HEK293 (cell line): ENCODE results near the gene FBXL7.

Experiments
- CTCF ChIA-PET: fragments of 350-600 bp; formaldehyde crosslinking; extraction: SDS; loops from one replicate; lab custom pipeline; 2021; ENCODE audit warnings: antibody characterized with exemption; lab: Yijun Ruan, JAX
- POLR2A ChIA-PET: fragments of 300-600 bp; formaldehyde crosslinking; extraction: SDS; loops from one replicate; lab custom pipeline; 2020; ENCODE audit warnings: antibody characterized with exemption, inconsistent platforms; lab: Yijun Ruan, JAX
- H3K27ac ChIP-seq: fragments of 200-500 bp; sonication (Bioruptor generic); 2 replicates; pipeline ENCODE4 v1.5.1; 2014; ENCODE audit warnings: low read depth, low read length, control low read depth, inconsistent platforms; ENCODE audit errors: extremely low read depth
- H3K36me3 ChIP-seq, 2 experiments: fragments of 200-500 bp in 1 of 2; sonication (Bioruptor generic) in 1 of 2; 1 replicate in 1 of 2; 2 replicates in 1 of 2; pipeline ENCODE4 v1.5.1; 2014 to 2017; ENCODE audit warnings: inconsistent platforms in 2 of 2, low read length in 2 of 2; ENCODE audit not compliant: control insufficient read depth in 2 of 2, insufficient read depth in 1 of 2
- H3K4me1 ChIP-seq: fragments of 200-500 bp; sonication (Bioruptor generic); 2 replicates; pipeline ENCODE4 v1.5.1; 2014; ENCODE audit warnings: mild to moderate bottlenecking, low read length, inconsistent platforms; ENCODE audit not compliant: control insufficient read depth, insufficient read depth
- H3K4me3 ChIP-seq: 2 replicates; pipeline ENCODE4 v1.5.1; 2011; ENCODE audit warnings: low read depth, mild to moderate bottlenecking, control low read depth, low read length, moderate library complexity
- H3K9me3 ChIP-seq: fragments of 200-500 bp; sonication (Bioruptor generic); 2 replicates; pipeline ENCODE4 v1.5.1; 2014; ENCODE audit warnings: low read depth, low read length, inconsistent platforms; ENCODE audit not compliant: control insufficient read depth, insufficient read depth
- KLF10 ChIP-seq: fragments of 450-650 bp; IDR thresholded peaks from 2 replicates; pipeline ENCODE4 v1.5.1; 2018; ENCODE audit warnings: missing biosample characterization, mild to moderate bottlenecking, missing genetic modification characterization
- OSR2 ChIP-seq: fragments of 450-650 bp; formaldehyde crosslinking; IDR thresholded peaks from 2 replicates; pipeline ENCODE4 v1.5.1; 2016; ENCODE audit warnings: missing biosample characterization, missing genetic modification characterization
- SP2 ChIP-seq: fragments of 450-650 bp; formaldehyde crosslinking; IDR thresholded peaks from 2 replicates; pipeline ENCODE4 v1.5.1; 2016; ENCODE audit warnings: missing biosample characterization, missing genetic modification characterization
- ZBTB20 ChIP-seq: fragments of 450-650 bp; formaldehyde crosslinking; IDR thresholded peaks from 2 replicates; pipeline ENCODE4 v1.5.1; 2016; ENCODE audit warnings: missing biosample characterization, missing genetic modification characterization
- ZNF133 ChIP-seq: fragments of 450-650 bp; formaldehyde crosslinking; IDR thresholded peaks from 2 replicates; pipeline ENCODE4 v1.5.1; 2016; ENCODE audit warnings: missing biosample characterization, missing genetic modification characterization
- ZNF16 ChIP-seq: fragments of 450-650 bp; formaldehyde crosslinking; IDR thresholded peaks from 2 replicates; pipeline ENCODE4 v1.5.1; 2016; ENCODE audit warnings: low read depth, missing biosample characterization, missing genetic modification characterization
- ZNF19 ChIP-seq: fragments of 450-650 bp; formaldehyde crosslinking; IDR thresholded peaks from 2 replicates; pipeline ENCODE4; 2016; ENCODE audit warnings: missing biosample characterization, missing genetic modification characterization, low read depth
- ZNF211 ChIP-seq: fragments of 450-650 bp; formaldehyde crosslinking; IDR thresholded peaks from 2 replicates; pipeline ENCODE4 v1.5.1; 2016; ENCODE audit warnings: low read depth, missing biosample characterization, missing genetic modification characterization
- ZNF423 ChIP-seq: fragments of 450-650 bp; formaldehyde crosslinking; IDR thresholded peaks from 2 replicates; pipeline ENCODE4 v1.5.1; 2016; ENCODE audit warnings: missing biosample characterization, missing genetic modification characterization
- ZNF48 ChIP-seq: fragments of 450-650 bp; formaldehyde crosslinking; IDR thresholded peaks from 2 replicates; pipeline ENCODE4 v1.5.1; 2016; ENCODE audit warnings: missing biosample characterization, missing genetic modification characterization
- ZNF514 ChIP-seq: fragments of 450-650 bp; formaldehyde crosslinking; IDR thresholded peaks from 2 replicates; pipeline ENCODE4 v1.5.1; 2016; ENCODE audit warnings: missing biosample characterization, missing genetic modification characterization
- ZNF549 ChIP-seq: fragments of 450-650 bp; IDR thresholded peaks from 2 replicates; pipeline ENCODE4 v1.5.1; 2018; ENCODE audit warnings: missing biosample characterization, missing genetic modification characterization, mild to moderate bottlenecking, inconsistent platforms, moderate library complexity
- ZNF585B ChIP-seq: fragments of 450-650 bp; formaldehyde crosslinking; IDR thresholded peaks from 2 replicates; pipeline ENCODE4 v1.5.1; 2016; ENCODE audit warnings: missing biosample characterization, missing genetic modification characterization
- ZNF707 ChIP-seq: fragments of 450-650 bp; formaldehyde crosslinking; IDR thresholded peaks from 2 replicates; pipeline ENCODE4 v1.5.1; 2016; ENCODE audit warnings: missing biosample characterization, missing genetic modification characterization
- ZNF792 ChIP-seq: fragments of 450-650 bp; formaldehyde crosslinking; IDR thresholded peaks from 2 replicates; pipeline ENCODE4 v1.5.1; 2016; ENCODE audit warnings: missing biosample characterization, missing genetic modification characterization
- TF ChIP-seq, protein P1 (sequence below): fragments of 450-650 bp; formaldehyde crosslinking; IDR thresholded peaks from 2 replicates; pipeline ENCODE4 v1.5.1; 2016; ENCODE audit warnings: missing biosample characterization, missing genetic modification characterization
- TF ChIP-seq, protein P2 (sequence below): fragments of 450-650 bp; formaldehyde crosslinking; IDR thresholded peaks from 2 replicates; pipeline ENCODE4 v1.5.1; 2016; ENCODE audit warnings: missing biosample characterization, missing genetic modification characterization
- TF ChIP-seq, protein P3 (sequence below): fragments of 450-650 bp; formaldehyde crosslinking; IDR thresholded peaks from 2 replicates; pipeline ENCODE4 v1.5.1; 2016; ENCODE audit warnings: missing biosample characterization, missing genetic modification characterization
- TF ChIP-seq, protein P4 (sequence below): fragments of 450-650 bp; formaldehyde crosslinking; IDR thresholded peaks from 2 replicates; pipeline ENCODE4 v1.5.1; 2016; ENCODE audit warnings: missing biosample characterization, missing genetic modification characterization
- TF ChIP-seq, protein P5 (sequence below): fragments of 450-650 bp; formaldehyde crosslinking; IDR thresholded peaks from 2 replicates; pipeline ENCODE4 v1.5.1; 2016; ENCODE audit warnings: missing biosample characterization, missing genetic modification characterization, low read depth

FBXL7 gene

DNA sequence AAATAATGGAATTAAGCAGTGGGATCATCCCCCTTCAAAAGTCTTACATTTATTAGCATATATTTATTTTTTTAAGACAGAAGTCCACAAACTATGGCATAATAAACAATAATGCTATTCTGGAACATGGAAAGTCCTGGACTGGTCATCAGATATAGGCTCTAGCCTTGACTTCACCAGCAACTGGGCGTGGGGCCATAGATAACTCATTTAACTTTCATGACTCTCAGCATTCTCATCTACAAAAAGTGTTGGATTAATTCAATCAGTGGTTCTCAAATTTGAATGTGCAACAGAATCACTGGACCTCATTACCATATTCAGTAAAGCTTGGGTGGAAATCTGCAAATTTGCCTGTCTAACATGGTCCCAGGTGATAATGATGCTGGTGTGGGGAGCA, 253.8 kb downstream of the FBXL7 start:
- POLR2A ChIA-PET, result no interaction called here
- H3K36me3 ChIP-seq, result no peaks in the 10 kb centered on the region
- H3K27ac ChIP-seq, result no peak overlapping the region
- no peak overlapping the region for H3K4me3 ChIP-seq
- CTCF ChIA-PET, result interaction anchor here (0.6 kb wide), 1 partner anchor 51 kb away, joined by 5 read pairs; no protein-coding TSS in a partner anchor
- TF ChIP-seq ZNF514 (no peak), ZNF211 (tag by site-specific recombination) (no peak), ZNF133 (tag by site-specific recombination) (no peak), ZNF585B (tag by site-specific recombination) (no peak), ZNF792 (no peak), ZNF549 (tag by site-specific recombination) (no peak), SP2 (tag by site-specific recombination) (no peak), ZBTB20 (tag by site-specific recombination) (no peak), ZNF707 (no peak)
- TF ChIP-seq, protein P1, sequence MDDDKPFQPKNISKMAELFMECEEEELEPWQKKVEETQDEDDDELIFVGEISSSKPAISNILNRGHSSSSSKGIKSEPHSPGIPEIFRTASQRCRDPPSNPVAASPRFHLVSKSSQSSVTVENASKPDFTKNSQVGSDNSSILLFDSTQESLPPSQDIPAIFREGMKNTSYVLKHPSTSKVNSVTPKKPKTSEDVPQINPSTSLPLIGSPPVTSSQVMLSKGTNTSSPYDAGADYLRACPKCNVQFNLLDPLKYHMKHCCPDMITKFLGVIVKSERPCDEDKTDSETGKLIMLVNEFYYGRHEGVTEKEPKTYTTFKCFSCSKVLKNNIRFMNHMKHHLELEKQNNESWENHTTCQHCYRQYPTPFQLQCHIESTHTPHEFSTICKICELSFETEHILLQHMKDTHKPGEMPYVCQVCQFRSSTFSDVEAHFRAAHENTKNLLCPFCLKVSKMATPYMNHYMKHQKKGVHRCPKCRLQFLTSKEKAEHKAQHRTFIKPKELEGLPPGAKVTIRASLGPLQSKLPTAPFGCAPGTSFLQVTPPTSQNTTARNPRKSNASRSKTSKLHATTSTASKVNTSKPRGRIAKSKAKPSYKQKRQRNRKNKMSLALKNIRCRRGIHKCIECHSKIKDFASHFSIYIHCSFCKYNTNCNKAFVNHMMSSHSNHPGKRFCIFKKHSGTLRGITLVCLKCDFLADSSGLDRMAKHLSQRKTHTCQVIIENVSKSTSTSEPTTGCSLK (tag by site-specific recombination), result no peak
- TF ChIP-seq, protein P2, sequence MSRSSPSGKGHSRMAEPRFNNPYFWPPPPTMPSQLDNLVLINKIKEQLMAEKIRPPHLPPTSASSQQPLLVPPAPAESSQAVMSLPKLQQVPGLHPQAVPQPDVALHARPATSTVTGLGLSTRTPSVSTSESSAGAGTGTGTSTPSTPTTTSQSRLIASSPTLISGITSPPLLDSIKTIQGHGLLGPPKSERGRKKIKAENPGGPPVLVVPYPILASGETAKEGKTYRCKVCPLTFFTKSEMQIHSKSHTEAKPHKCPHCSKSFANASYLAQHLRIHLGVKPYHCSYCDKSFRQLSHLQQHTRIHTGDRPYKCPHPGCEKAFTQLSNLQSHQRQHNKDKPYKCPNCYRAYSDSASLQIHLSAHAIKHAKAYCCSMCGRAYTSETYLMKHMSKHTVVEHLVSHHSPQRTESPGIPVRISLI (tag by site-specific recombination), result no peak
- TF ChIP-seq, protein P3, sequence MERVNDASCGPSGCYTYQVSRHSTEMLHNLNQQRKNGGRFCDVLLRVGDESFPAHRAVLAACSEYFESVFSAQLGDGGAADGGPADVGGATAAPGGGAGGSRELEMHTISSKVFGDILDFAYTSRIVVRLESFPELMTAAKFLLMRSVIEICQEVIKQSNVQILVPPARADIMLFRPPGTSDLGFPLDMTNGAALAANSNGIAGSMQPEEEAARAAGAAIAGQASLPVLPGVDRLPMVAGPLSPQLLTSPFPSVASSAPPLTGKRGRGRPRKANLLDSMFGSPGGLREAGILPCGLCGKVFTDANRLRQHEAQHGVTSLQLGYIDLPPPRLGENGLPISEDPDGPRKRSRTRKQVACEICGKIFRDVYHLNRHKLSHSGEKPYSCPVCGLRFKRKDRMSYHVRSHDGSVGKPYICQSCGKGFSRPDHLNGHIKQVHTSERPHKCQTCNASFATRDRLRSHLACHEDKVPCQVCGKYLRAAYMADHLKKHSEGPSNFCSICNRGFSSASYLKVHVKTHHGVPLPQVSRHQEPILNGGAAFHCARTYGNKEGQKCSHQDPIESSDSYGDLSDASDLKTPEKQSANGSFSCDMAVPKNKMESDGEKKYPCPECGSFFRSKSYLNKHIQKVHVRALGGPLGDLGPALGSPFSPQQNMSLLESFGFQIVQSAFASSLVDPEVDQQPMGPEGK, result no peak
- no peaks in the 10 kb centered on the region for H3K4me1 ChIP-seq
- no peaks in the 10 kb centered on the region for H3K9me3 ChIP-seq

DNA sequence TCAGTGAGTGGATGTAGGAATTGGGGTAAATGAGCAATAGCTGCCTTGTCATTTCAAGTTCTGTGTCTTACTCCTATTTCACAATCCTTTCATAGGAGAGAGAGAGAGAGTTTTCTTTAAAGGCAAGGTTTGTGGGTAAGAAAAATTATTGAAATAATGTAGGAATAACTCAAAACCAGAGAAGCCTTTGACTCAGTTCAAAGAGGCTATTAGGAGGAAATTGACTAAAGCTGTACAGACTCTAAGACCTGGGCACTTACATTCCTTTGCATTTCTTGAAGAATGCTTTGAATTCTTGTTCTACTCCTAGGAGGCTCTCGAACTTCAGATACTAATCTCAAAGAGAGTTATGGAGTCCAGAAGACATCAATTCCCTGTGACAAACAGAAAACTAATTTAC, 257.1 kb downstream of the FBXL7 start:
- no peaks in the 10 kb centered on the region for H3K9me3 ChIP-seq
- TF ChIP-seq OSR2 (tag by site-specific recombination) (no peak), ZNF16 (tag by site-specific recombination) (no peak), ZNF423 (no peak), SP2 (tag by site-specific recombination) (no peak), KLF10 (tag by site-specific recombination) (no peak), ZNF48 (tag by site-specific recombination) (no peak), ZNF792 (no peak), ZNF514 (no peak), ZNF133 (tag by site-specific recombination) (no peak), ZNF19 (tag by site-specific recombination) (no peak)
- TF ChIP-seq, protein P4, sequence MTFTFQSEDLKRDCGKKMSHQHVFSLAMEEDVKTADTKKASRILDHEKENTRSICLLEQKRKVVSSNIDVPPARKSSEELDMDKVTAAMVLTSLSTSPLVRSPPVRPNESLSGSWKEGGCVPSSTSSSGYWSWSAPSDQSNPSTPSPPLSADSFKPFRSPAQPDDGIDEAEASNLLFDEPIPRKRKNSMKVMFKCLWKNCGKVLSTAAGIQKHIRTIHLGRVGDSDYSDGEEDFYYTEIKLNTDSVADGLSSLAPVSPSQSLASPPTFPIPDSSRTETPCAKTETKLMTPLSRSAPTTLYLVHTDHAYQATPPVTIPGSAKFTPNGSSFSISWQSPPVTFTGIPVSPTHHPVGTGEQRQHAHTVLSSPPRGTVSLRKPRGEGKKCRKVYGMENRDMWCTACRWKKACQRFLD (tag by site-specific recombination), result no peak
- TF ChIP-seq, protein P5, sequence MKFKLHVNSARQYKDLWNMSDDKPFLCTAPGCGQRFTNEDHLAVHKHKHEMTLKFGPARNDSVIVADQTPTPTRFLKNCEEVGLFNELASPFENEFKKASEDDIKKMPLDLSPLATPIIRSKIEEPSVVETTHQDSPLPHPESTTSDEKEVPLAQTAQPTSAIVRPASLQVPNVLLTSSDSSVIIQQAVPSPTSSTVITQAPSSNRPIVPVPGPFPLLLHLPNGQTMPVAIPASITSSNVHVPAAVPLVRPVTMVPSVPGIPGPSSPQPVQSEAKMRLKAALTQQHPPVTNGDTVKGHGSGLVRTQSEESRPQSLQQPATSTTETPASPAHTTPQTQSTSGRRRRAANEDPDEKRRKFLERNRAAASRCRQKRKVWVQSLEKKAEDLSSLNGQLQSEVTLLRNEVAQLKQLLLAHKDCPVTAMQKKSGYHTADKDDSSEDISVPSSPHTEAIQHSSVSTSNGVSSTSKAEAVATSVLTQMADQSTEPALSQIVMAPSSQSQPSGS (tag by site-specific recombination), result no peak
- no peaks in the 10 kb centered on the region for H3K4me1 ChIP-seq
- POLR2A ChIA-PET, result no interaction called here
- H3K4me3 ChIP-seq, result no peak overlapping the region
- H3K27ac ChIP-seq, result no peak overlapping the region
- H3K36me3 ChIP-seq, result no peaks in the 10 kb centered on the region
- CTCF ChIA-PET, result interaction anchor here (1.0 kb wide), 1 partner anchor 12 kb away, joined by 3 read pairs; no protein-coding TSS in a partner anchor
